SK-N-SH (cell line): Measurements from ENCODE around the gene TEKTIP1. TPM values are rescaled to one million over a fixed set of nuclear protein-coding genes. Genes with fewer than 3 reads are reported as not detected.

Experiments
- CTCF ChIA-PET: fragments of 300-600, 350-600 bp; formaldehyde crosslinking; extraction: SDS; loops from one replicate; lab custom pipeline; 2021; lab: Yijun Ruan, JAX
- POLR2A ChIA-PET: fragments of 350-600 bp; sonication (Branson Sonifier 250); formaldehyde crosslinking; extraction: SDS; loops from one replicate; lab custom pipeline; 2020; ENCODE audit warnings: antibody characterized with exemption, inconsistent platforms; lab: Yijun Ruan, JAX
- DNase-seq: peaks from one replicate; pipeline ENCODE4 v3.0.0; 2012
- H2AFZ ChIP-seq: fragments of 200-600 bp; sonication (generic); 2 replicates; pipeline ENCODE4 v1.8.1; 2016; ENCODE audit warnings: antibody characterized with exemption, mild to moderate bottlenecking, low read depth
- H3F3A ChIP-seq: fragments of 200-600 bp; sonication (generic); replicated peaks from 2 replicates; pipeline ENCODE3; 2016; ENCODE audit warnings: antibody characterized with exemption, mild to moderate bottlenecking; ENCODE audit not compliant: insufficient read depth
- H3K27ac ChIP-seq, 2 experiments: fragments of 200-500 bp in 1 of 2; fragments of 200-600 bp in 1 of 2; sonication (Bioruptor generic) in 1 of 2; sonication (generic), shearing (Covaris generic) in 1 of 2; 2 replicates each; pipeline versions ENCODE4 v1.5.1 to v1.6.1; 2014 to 2016; ENCODE audit warnings: low read depth in 2 of 2, inconsistent platforms in 1 of 2, low read length in 1 of 2, mild to moderate bottlenecking in 1 of 2, mixed read lengths in 1 of 2
- H3K27me3 ChIP-seq: fragments of 200-600 bp; sonication (generic), shearing (Covaris generic); 2 replicates; pipeline ENCODE4 v1.6.1; 2016; ENCODE audit warnings: mixed run types; ENCODE audit not compliant: insufficient read depth
- H3K36me3 ChIP-seq, 2 experiments: fragments of 200-500 bp in 1 of 2; fragments of 200-600 bp in 1 of 2; sonication (Bioruptor generic) in 1 of 2; sonication (generic) in 1 of 2; replicated peaks in 1 of 2; 2 replicates each; pipeline versions ENCODE3 to v1.5.1; 2014 to 2016; ENCODE audit warnings: low read length in 1 of 2, mild to moderate bottlenecking in 1 of 2; ENCODE audit not compliant: insufficient read depth in 2 of 2, control insufficient read depth in 1 of 2
- H3K4me1 ChIP-seq, 2 experiments: fragments of 200-500 bp in 1 of 2; fragments of 200-600 bp in 1 of 2; sonication (Bioruptor generic) in 1 of 2; sonication (generic), shearing (Covaris generic) in 1 of 2; 2 replicates each; pipeline versions ENCODE4 v1.5.1 to v1.6.1; 2014 to 2016; ENCODE audit warnings: low read depth in 1 of 2, low read length in 1 of 2, mixed run types in 1 of 2; ENCODE audit not compliant: insufficient read depth in 2 of 2, control insufficient read depth in 1 of 2
- H3K4me2 ChIP-seq: fragments of 200-600 bp; sonication (generic), shearing (Covaris generic); 2 replicates; pipeline ENCODE4 v1.6.1; 2017; ENCODE audit warnings: mixed run types
- H3K4me3 ChIP-seq, 2 experiments: fragments of 200-500 bp in 1 of 2; fragments of 200-600 bp in 1 of 2; sonication (Bioruptor generic) in 1 of 2; sonication (generic), shearing (Covaris generic) in 1 of 2; 2 replicates each; pipeline versions ENCODE4 v1.5.1 to v1.8.1; 2014 to 2016; ENCODE audit warnings: low read depth in 2 of 2, inconsistent platforms in 1 of 2, low read length in 1 of 2, mild to moderate bottlenecking in 1 of 2, mixed read lengths in 1 of 2, moderate library complexity in 1 of 2
- H3K79me2 ChIP-seq: fragments of 200-600 bp; sonication (generic); 2 replicates; pipeline ENCODE4 v1.8.1; 2017; ENCODE audit warnings: mild to moderate bottlenecking; ENCODE audit not compliant: insufficient read depth
- H3K9ac ChIP-seq: fragments of 200-600 bp; sonication (generic); 2 replicates; pipeline ENCODE4 v1.6.1; 2017; ENCODE audit warnings: mixed run types
- H3K9me2 ChIP-seq: fragments of 200-600 bp; sonication (generic); 2 replicates; pipeline ENCODE4 v1.6.1; 2017; ENCODE audit warnings: mixed run types
- H3K9me3 ChIP-seq: fragments of 200-600 bp; sonication (generic); 2 replicates; pipeline ENCODE4 v1.6.1; 2017; ENCODE audit warnings: mixed run types, mild to moderate bottlenecking, moderate library complexity
- H4K20me1 ChIP-seq: fragments of 200-600 bp; sonication (generic); 2 replicates; pipeline ENCODE4 v1.6.1; 2017; ENCODE audit warnings: mild to moderate bottlenecking, mixed run types; ENCODE audit not compliant: insufficient read depth
- CTCF ChIP-seq: fragments of 200-600 bp; sonication (generic); IDR thresholded peaks from 2 replicates; pipeline ENCODE4 v1.6.1; 2017; ENCODE audit warnings: antibody characterized with exemption, mild to moderate bottlenecking, moderate library complexity
- EP300 ChIP-seq, 2 experiments: IDR thresholded peaks; 2 replicates each; pipeline versions ENCODE4 v1.4.0 to v1.6.1; 2012; ENCODE audit warnings: borderline replicate concordance in 1 of 2, low read depth in 1 of 2, low read length in 1 of 2
- FOXM1 ChIP-seq: IDR thresholded peaks from 2 replicates; pipeline ENCODE4 v1.4.0; 2012; ENCODE audit warnings: low read depth, mild to moderate bottlenecking
- GATA2 ChIP-seq: sonication (generic); formaldehyde crosslinking; IDR thresholded peaks from 2 replicates; pipeline ENCODE4 v1.5.0; 2020; ENCODE audit warnings: mild to moderate bottlenecking, missing genetic modification reagents
- JUND ChIP-seq: IDR thresholded peaks from 2 replicates; pipeline ENCODE4 v1.4.0; 2012
- MEF2A ChIP-seq: IDR thresholded peaks from 2 replicates; pipeline ENCODE4 v1.4.0; 2012; ENCODE audit warnings: low read depth, borderline replicate concordance
- NFIC ChIP-seq: IDR thresholded peaks from 2 replicates; pipeline ENCODE4 v1.4.0; 2012; ENCODE audit warnings: borderline replicate concordance
- PBX3 ChIP-seq: IDR thresholded peaks from 2 replicates; pipeline ENCODE4; 2012
- POLR2AphosphoS5 ChIP-seq: IDR thresholded peaks from 2 replicates; pipeline ENCODE4 v1.6.1; 2012; ENCODE audit warnings: low read depth, low read length
- RAD21 ChIP-seq: IDR thresholded peaks from 2 replicates; pipeline ENCODE4 v1.6.1; 2012; ENCODE audit warnings: mild to moderate bottlenecking, low read length
- RCOR1 ChIP-seq: fragments of 150-350 bp; IDR thresholded peaks from 2 replicates; pipeline ENCODE4 v1.6.1; 2017; ENCODE audit warnings: antibody characterized with exemption, low read length
- RFX5 ChIP-seq: IDR thresholded peaks from 2 replicates; pipeline ENCODE4 v1.6.1; 2012; ENCODE audit warnings: mild to moderate bottlenecking, improper control_type of control experiment, low read length
- SIN3A ChIP-seq: IDR thresholded peaks from 2 replicates; pipeline ENCODE4 v1.6.1; 2012; ENCODE audit warnings: low read depth, mild to moderate bottlenecking, low read length, moderate library complexity, borderline replicate concordance
- TCF12 ChIP-seq: IDR thresholded peaks from 2 replicates; pipeline ENCODE4 v1.4.0; 2012
- TEAD4 ChIP-seq: IDR thresholded peaks from 2 replicates; pipeline ENCODE4 v1.4.0; 2012; ENCODE audit warnings: mild to moderate bottlenecking, borderline replicate concordance; ENCODE audit not compliant: insufficient read depth
- USF1 ChIP-seq: IDR thresholded peaks from 2 replicates; pipeline ENCODE4 v1.4.0; 2012; ENCODE audit warnings: low read depth, borderline replicate concordance
- YY1 ChIP-seq: IDR thresholded peaks from 2 replicates; pipeline ENCODE4 v1.4.0; 2012; ENCODE audit warnings: low read depth, mild to moderate bottlenecking
- ZBTB33 ChIP-seq: IDR thresholded peaks from 2 replicates; pipeline ENCODE4 v1.4.0; 2012; ENCODE audit warnings: low read depth, borderline replicate concordance
- WGBS: methylation state at CpG from one replicate; pipeline ENCODE4 v1.1.6; 2017; ENCODE audit warnings: low lambda C conversion rate; 5-methylcytosine and 5-hydroxymethylcytosine counted together
- polyA plus RNA-seq, 3 experiments: library from polyadenylated mRNA; depleted of rRNA; stranded (reverse); fragments of >200 nt; gene quantifications; 2 replicates each; pipeline ENCODE4 v1.2.3, GENCODE V29; 2012

TEKTIP1 gene
- polyA plus RNA-seq, 1 of the 3 experiments (the other 2 are of a cell fraction) = 0.12 TPM

DNA sequence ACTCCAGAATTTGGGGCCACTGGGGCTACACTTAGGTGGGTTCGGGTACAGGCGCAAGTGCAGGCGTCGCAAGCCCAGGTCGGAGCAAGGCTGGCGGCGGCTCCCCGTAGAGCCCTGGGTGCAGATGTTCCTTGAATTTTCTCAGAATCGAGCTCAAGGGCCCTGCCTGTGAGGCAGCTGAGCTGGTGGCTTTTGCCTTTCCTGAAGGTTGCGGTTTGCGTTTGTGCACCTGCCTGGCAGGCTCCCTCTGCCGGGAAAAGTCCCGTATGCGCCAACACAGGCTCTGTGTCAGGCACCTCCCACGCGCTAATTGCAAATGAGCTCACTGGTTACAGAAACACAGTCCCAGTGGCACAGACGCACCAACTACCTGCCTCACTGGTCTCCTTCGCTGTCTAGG is 44.4 kb upstream of the TEKTIP1 start:
- Histone ChIP-seq H2AFZ (no peak overlapping the region), H3K27me3 (no peaks in the 10 kb centered on the region), H3K4me2 (no peak overlapping the region), H3K9me2 (no peaks in the 10 kb centered on the region), H4K20me1 (no peaks in the 10 kb centered on the region), H3K27ac (no peak overlapping the region), H3K9ac (no peak overlapping the region), H3K4me1 (peaks cover 3 to 7% of the 10 kb centered on the region in 2 experiments; a peak in 2 of 4 replicates), H3K9me3 (no peaks in the 10 kb centered on the region), H3K4me3 (no peak overlapping the region), H3K79me2 (peaks cover 23% of the 10 kb centered on the region), H3K36me3 (peaks cover 11 to 28% of the 10 kb centered on the region in 2 experiments), H3F3A (no peaks in the 10 kb centered on the region)
- 100% methylated on average over 7 of the region's 18 CpGs for WGBS
- CTCF ChIA-PET = interaction anchor here (1.1 to 1.6 kb wide), 4 partner anchors 9 to 190 kb away, joined by 3 to 7 read pairs (median 6); partner anchors contain the start of gene SMIM44
- POLR2A ChIA-PET = no interaction called here
- TF ChIP-seq CTCF (no peak), USF1 (no peak), JUND (no peak), SIN3A (no peak), NFIC (no peak), GATA2 (CRISPR knock-in tag) (no peak), MEF2A (no peak), RFX5 (no peak), RAD21 (no peak), POLR2AphosphoS5 (no peak), PBX3 (no peak), RCOR1 (no peak), TEAD4 (no peak), TCF12 (no peak), ZBTB33 (no peak), EP300 (IDR thresholded peaks at IDR 0.05; ENCODE audit: borderline replicate concordance in 1 of 2, low read depth in 1 of 2, low read length in 1 of 2) (no peak), FOXM1 (no peak), YY1 (no peak)
- DNase-seq = no peak
